ENCODE measurements around the gene ALDH3A1. TPM values are rescaled to one million over a fixed set of nuclear protein-coding genes. Genes with fewer than 3 reads are reported as not detected.
"Not testable (repeated sequence)": the region's sequence is repeated elsewhere in the genome, so short reads cannot be mapped to it uniquely, and the experiment has no call there.

The ALDH3A1 gene
- polyA plus RNA-seq (2013, experiment 1 of 2; ENCODE audit: insufficient read length) = not detected
- polyA plus RNA-seq (2013, experiment 2 of 2; ENCODE audit: insufficient read length) = not detected

GRCh38 chr17:19747829-19748806 is at the start of gene ALDH3A1:
ALDH3A1 (minus strand) TSS chr17:19748298; CDS start chr17:19745129, 3,169 bp downstream.
- no peak for DNase-seq

- DNase-seq = no peak
These were observed 48.4 kb upstream of the ALDH3A1 start for GRCh38 chr17:19796457-19796856.

GRCh38 chr17:19791918-19792550 is 43.9 kb upstream of the ALDH3A1 start:
- no peak for DNase-seq

GRCh38 chr17:19787733-19788357 is 39.7 kb upstream of the ALDH3A1 start:
- DNase-seq = no peak

GRCh38 chr17:19785854-19786253 is 37.8 kb upstream of the ALDH3A1 start:
- no peak for DNase-seq

GRCh38 chr17:19781488-19782458 is 33.7 kb upstream of the ALDH3A1 start:
- no peak for DNase-seq

GRCh38 chr17:19780846-19781245 is 32.7 kb upstream of the ALDH3A1 start:
- no peak for DNase-seq

- DNase-seq = no peak
These were observed 25.4 kb upstream of the ALDH3A1 start for GRCh38 chr17:19773534-19773933.

- no peak for DNase-seq
These were observed 24.0 kb upstream of the ALDH3A1 start for GRCh38 chr17:19771971-19772630.

GRCh38 chr17:19770985-19771735 is 23.1 kb upstream of the ALDH3A1 start:
- no peak for DNase-seq

GRCh38 chr17:19769946-19770652 is 22.0 kb upstream of the ALDH3A1 start:
- peak; percentile 72 for DNase-seq

GRCh38 chr17:19768046-19768782 is 20.1 kb upstream of the ALDH3A1 start:
- DNase-seq = no peak

- DNase-seq = peak; percentile 35
These were observed 18.5 kb upstream of the ALDH3A1 start for GRCh38 chr17:19766421-19767270.

- DNase-seq = no peak
These were observed 17.9 kb upstream of the ALDH3A1 start for GRCh38 chr17:19766016-19766415.

- DNase-seq = not testable (repeated sequence)
These were observed 15.9 kb upstream of the ALDH3A1 start for GRCh38 chr17:19763991-19764390.

GRCh38 chr17:19763416-19763815 is 15.3 kb upstream of the ALDH3A1 start:
- DNase-seq = no peak

GRCh38 chr17:19762515-19762961 is 14.4 kb upstream of the ALDH3A1 start:
- peak; percentile 55 for DNase-seq

GRCh38 chr17:19760746-19761145 is 12.6 kb upstream of the ALDH3A1 start:
- DNase-seq = no peak

Measured in fibroblast of skin of abdomen (primary cell).